K562 (cell line): ENCODE measurements around the gene NIPAL4. TPM values are rescaled to one million over a fixed set of nuclear protein-coding genes. Genes with fewer than 3 reads are reported as not detected.

ENCODE experiments used
- CEBPB ChIP-seq: fragments of 450-650 bp; IDR thresholded peaks from 2 replicates; pipeline ENCODE4 v1.6.1; 2016; ENCODE audit warnings: missing genetic modification characterization, missing compliant biosample characterization
- CEBPG ChIP-seq, 3 experiments: fragments of 200-800 bp in 1 of 3; sonication (Bioruptor generic) in 1 of 3; sonication (generic) in 1 of 3; formaldehyde crosslinking in 1 of 3; IDR thresholded peaks in 2 of 3; conservative IDR thresholded peaks in 1 of 3; 2 replicates each; pipeline versions ENCODE4 v1.6.1 to v1.8.0; 2016 to 2022; ENCODE audit warnings: missing compliant biosample characterization in 2 of 3, missing genetic modification characterization in 2 of 3, mild to moderate bottlenecking in 1 of 3, missing genetic modification reagents in 1 of 3
- CTCF ChIP-seq, 3 experiments: IDR thresholded peaks in 2 of 3; conservative IDR thresholded peaks in 1 of 3; 2 replicates each; pipeline ENCODE4 v1.5.1; 2011 to 2012; ENCODE audit warnings: low read length in 3 of 3, mild to moderate bottlenecking in 3 of 3, control low read depth in 2 of 3, improper control_type of control experiment in 1 of 3, inconsistent platforms in 1 of 3, low read depth in 1 of 3, mixed read lengths in 1 of 3, moderate library complexity in 1 of 3; ENCODE audit not compliant: insufficient read depth in 2 of 3
- ETV6 ChIP-seq, 3 experiments: fragments of 150-350 bp in 1 of 3; sonication (generic) in 1 of 3; formaldehyde crosslinking in 1 of 3; IDR thresholded peaks; 2 replicates each; pipeline versions ENCODE4 v1.6.1 to v1.8.0; 2014 to 2022; ENCODE audit warnings: borderline replicate concordance in 2 of 3, low read depth in 2 of 3, antibody characterized with exemption in 1 of 3, low read length in 1 of 3, mild to moderate bottlenecking in 1 of 3, missing genetic modification reagents in 1 of 3
- MCM2 ChIP-seq: fragments of 450-650 bp; IDR thresholded peaks from 2 replicates; pipeline ENCODE4 v1.6.1; 2017; ENCODE audit warnings: low read depth, mild to moderate bottlenecking
- MXD1 ChIP-seq: fragments of 250-450 bp; sonication (Bioruptor Pico); IDR thresholded peaks from 2 replicates; pipeline ENCODE4 v1.8.0; 2021; ENCODE audit warnings: borderline replicate concordance, mild to moderate bottlenecking, moderate library complexity; ENCODE audit not compliant: poor library complexity, severe bottlenecking
- TRIM24 ChIP-seq, 2 experiments: fragments of 450-650 bp; IDR thresholded peaks; 2 replicates each; pipeline ENCODE4 v1.6.1; 2016
- ZFP30 ChIP-seq: fragments of 250-450 bp; sonication (Bioruptor Pico); IDR thresholded peaks from 2 replicates; pipeline ENCODE4 v1.8.0; 2022; ENCODE audit warnings: moderate library complexity, mild to moderate bottlenecking, inconsistent platforms, borderline replicate concordance
- ZFPM2 ChIP-seq: fragments of 250-450 bp; sonication (Bioruptor Pico); IDR thresholded peaks from 2 replicates; pipeline ENCODE4 v1.5.1; 2022; ENCODE audit warnings: mild to moderate bottlenecking
- ZNF717 ChIP-seq: fragments of 250-450 bp; sonication (Bioruptor Pico); IDR thresholded peaks from 2 replicates; pipeline ENCODE4 v1.5.0; 2021
- polyA plus RNA-seq, 8 experiments: library from polyadenylated mRNA; depleted of rRNA in 4 of 8; stranded (reverse) in 5 of 8; unstranded in 3 of 8; fragments of >200 nt; fragmentation: Nextera tagmentation in 2 of 8; fragmentation: Illumina TruSeq in 1 of 8; extraction: Ambion mirVana in 2 of 8; extraction: Trizol in 1 of 8; gene quantifications; 2 replicates each; pipeline versions ENCODE4 v1.2.1 to v1.2.3, GENCODE V29; 2011 to 2014; ENCODE audit warnings: inconsistent platforms in 1 of 8, missing spikeins in 1 of 8
- total RNA-seq, 7 experiments: library from RNA; depleted of rRNA in 6 of 7; stranded (reverse); fragments of >200 nt in 6 of 7; fragmentation: Illumina TruSeq in 2 of 7; extraction: Trizol in 2 of 7; gene quantifications; 2 replicates each; pipeline versions ENCODE4 v1.2.1 to v1.2.3, GENCODE V29; 2011 to 2021; ENCODE audit warnings: low replicate concordance in 1 of 7

NIPAL4 gene
- total and polyA plus RNA-seq, 9 of the 15 experiments (the other 6 are each of a cell fraction or from before 2014, with no cell fraction given) = not detected

GRCh38 chr5:157520911-157521703 lies 61.1 kb downstream of the NIPAL4 start (continued):
- TF ChIP-seq ZFPM2 (no peak), MCM2 (no peak), MXD1 (CRISPR knock-in tag) (no peak), CEBPB (tag) (no peak; the same call in 1 of the 2 replicates), TRIM24 (IDR thresholded peaks at IDR 0.05) (peak in 1 of 2 experiments; percentile 14; a peak in 1 of 4 replicates), ETV6 (IDR thresholded peaks at IDR 0.05; ENCODE audit: borderline replicate concordance in 1 of 2, low read depth in 2 of 2, low read length in 1 of 2) (no peak), ETV6 (CRISPR knock-in tag; IDR thresholded peaks at IDR 0.05; ENCODE audit: borderline replicate concordance) (no peak), ZFP30 (CRISPR knock-in tag) (no peak), ZNF717 (CRISPR knock-in tag) (no peak), CEBPG (CRISPR knock-in tag; IDR thresholded peaks at IDR 0.05) (no peak), CEBPG (tag; conservative IDR thresholded peaks at IDR 0.05 in 1 of 2, IDR thresholded peaks at IDR 0.05 in 1 of 2) (peak; percentile 41 to 83; a peak in 3 of 4 replicates), CTCF (IDR thresholded peaks at IDR 0.05 in 2 of 3, conservative IDR thresholded peaks at IDR 0.05 in 1 of 3; ENCODE audit: insufficient read depth in 2 of 3, low read depth in 1 of 3, low read length in 3 of 3) (peak in 1 of 3 experiments; percentile 18; a peak in 1 of 6 replicates)
